ENCODE data around the gene SIGLEC1.

DNA sequence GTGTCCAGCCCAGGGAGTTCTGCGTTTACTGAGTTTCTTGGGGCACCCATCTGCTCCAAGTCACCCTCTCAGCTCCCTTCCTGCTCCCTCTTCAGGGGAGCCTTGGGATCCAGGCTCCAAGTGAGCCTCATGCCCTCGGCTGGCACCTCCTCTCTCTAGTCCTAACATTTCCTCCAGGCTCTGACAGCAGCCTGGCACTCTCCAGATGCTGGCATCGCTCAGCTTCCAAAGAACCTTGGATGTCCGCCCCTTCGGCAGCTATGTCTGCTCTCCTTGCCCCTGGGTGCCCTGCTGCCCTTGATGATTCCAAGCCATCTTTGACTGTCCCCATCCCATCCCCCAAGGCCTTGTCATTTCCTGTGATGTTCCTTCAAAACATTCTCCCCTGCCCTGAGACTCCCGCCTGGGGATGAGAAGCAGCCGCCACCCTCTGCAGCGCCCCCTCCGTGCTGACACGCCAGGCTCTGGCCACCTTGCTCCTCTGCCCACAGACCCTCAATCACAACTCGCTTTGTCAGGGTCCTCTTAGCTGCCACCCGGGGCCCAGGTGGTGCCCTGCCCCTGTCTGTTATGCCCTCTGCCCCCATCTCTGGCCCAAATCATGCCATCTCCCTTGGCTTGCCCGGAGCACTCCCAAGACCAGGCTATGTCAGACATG lies 42.6 kb downstream of the SIGLEC1 start:
- no peak for TF ChIP-seq EZH2phosphoT487 (IDR thresholded peaks at IDR 0.05; ENCODE audit: unreplicated experiment)
- TF ChIP-seq, protein P1, sequence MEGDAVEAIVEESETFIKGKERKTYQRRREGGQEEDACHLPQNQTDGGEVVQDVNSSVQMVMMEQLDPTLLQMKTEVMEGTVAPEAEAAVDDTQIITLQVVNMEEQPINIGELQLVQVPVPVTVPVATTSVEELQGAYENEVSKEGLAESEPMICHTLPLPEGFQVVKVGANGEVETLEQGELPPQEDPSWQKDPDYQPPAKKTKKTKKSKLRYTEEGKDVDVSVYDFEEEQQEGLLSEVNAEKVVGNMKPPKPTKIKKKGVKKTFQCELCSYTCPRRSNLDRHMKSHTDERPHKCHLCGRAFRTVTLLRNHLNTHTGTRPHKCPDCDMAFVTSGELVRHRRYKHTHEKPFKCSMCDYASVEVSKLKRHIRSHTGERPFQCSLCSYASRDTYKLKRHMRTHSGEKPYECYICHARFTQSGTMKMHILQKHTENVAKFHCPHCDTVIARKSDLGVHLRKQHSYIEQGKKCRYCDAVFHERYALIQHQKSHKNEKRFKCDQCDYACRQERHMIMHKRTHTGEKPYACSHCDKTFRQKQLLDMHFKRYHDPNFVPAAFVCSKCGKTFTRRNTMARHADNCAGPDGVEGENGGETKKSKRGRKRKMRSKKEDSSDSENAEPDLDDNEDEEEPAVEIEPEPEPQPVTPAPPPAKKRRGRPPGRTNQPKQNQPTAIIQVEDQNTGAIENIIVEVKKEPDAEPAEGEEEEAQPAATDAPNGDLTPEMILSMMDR (conservative IDR thresholded peaks at IDR 0.05; ENCODE audit: low read depth in 2 of 2): peak in 1 of 2 experiments; percentile 27; a peak in 1 of 4 replicates
